SW480 (cell line): ENCODE measurements around the gene CTNNA2.
A peak's percentile ranks its signal among the peaks of the same experiment; 100 is the strongest.

ENCODE experiments used
- DNase-seq: peaks from one replicate; pipeline ENCODE4 v3.0.0-alpha.2; 2016; ENCODE audit warnings: low spot score

Gene CTNNA2

GRCh38 chr2:79612999-79613398, 100.1 kb downstream of the CTNNA2 start:
- peak; percentile 44 for DNase-seq

DNA sequence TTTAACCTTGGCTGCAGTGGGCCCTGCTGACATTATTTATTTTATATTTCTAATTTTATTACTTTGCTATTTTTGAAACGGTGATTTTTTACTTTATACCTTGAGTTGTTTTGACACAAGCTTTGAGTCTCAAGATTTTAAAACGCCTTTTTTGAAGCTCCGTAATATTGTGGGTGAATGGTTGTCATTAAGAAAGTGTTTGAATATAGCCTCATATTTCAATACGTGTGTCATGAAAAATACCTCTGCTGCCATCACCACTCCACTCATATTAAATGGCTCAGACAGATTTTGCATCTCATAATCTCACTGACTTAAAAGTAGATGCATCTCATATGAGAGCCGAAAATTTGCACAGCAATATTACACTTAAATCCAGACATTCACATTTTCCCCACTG, 106.6 kb downstream of the CTNNA2 start:
- DNase-seq, result no peak

DNA sequence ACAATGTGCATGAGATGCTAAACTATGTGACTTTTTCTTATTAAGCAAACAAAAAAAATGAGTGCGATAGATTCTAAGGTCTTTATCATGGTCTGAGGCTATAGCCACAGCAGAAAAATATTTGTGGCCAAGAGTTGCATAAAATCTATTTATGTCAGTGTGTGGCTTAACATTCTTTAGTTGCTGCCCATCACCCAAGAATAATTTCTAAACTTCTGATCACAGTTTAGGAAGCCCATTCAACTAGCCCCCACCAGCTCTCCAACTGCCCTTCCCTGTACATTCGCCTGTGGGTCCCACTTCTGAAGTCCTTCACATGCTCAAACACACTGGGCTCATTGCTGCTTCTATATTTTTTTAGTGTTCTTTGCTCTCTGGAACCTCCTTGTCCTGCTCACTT, 107.1 kb downstream of the CTNNA2 start:
- no peak for DNase-seq

DNA sequence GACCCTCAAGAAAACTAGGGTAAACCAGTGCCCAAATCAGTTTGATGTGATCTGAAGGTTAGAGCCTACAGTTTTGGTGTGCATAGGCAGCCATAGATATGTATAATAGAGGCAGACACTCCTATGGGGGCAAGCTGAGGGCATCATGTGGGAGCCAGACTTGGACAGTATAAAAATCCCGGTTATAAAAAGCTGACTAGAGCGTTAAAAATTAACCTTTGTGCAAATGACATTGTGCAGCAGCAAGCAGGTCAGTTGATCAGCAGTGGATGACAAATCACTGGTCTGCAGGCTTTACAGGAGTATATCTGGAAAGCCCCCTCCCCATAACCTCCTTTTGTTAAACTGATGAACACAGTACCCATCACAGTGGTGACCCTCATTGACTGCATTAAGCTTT, 107.8 kb downstream of the CTNNA2 start:
- DNase-seq, result no peak

DNA sequence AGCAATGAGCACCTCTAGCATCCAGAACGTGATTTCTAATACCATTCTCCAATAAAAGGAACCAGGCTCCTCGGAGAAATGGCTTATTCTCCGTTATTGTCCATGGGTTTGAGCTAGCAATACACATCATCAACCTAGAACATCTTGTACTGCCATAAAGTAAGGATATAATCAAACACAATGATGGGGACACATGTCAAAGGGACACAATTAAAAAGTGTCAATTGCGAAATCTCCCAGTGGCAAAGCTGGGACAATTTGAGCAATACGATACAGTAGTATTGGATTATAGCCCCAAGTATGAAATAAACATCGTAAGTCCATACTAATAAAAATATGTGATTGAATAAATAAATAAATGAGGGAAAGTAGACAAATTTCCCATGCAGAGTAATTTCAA, 108.4 kb downstream of the CTNNA2 start:
- DNase-seq, result no peak

DNA sequence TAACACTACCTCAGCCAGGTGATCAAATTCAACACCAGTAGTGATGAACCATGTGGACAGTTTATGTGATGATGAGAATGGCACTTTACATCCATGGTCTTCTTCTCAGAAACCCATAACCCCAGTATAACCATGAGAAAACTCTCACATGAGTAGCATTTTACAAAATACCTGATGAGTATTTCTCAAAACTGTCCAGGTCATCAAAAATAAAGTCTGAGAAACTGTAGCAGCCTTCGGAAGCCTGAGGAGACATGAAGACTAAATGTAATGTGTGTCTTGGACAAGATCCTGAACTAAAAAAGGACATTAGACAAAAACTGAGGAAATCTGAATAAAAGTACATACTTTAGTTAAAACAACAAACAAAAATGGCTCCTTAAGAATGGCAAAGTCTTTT, 108.9 kb downstream of the CTNNA2 start:
- no peak for DNase-seq

GRCh38 chr2:79622508-79622907, 109.7 kb downstream of the CTNNA2 start:
- DNase-seq, result no peak

- no peak for DNase-seq
Measured at GRCh38 chr2:79627237-79627636, 114.4 kb downstream of the CTNNA2 start.

DNA sequence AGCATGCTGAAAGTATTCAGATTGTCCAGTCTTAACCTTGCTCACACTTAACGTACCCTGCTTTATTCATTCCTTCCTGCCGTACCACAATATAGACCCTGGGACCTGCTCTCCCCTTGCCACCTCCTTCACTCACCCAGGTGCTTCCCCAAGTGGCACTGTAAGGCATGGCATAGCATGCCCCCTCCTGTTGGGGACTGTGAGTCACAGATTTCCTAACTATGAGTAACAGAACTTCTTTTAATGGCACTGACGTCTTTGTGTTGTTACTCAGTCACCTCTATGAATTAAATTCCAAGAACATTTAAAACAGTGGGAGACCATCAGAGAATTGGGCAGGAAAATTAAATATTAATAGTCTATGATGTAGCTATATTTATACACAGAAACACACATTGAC, 117.2 kb downstream of the CTNNA2 start:
- DNase-seq, result no peak

- DNase-seq, result no peak
Measured at GRCh38 chr2:79630972-79631557, 118.2 kb downstream of the CTNNA2 start.

GRCh38 chr2:79638410-79638809, 125.6 kb downstream of the CTNNA2 start:
- no peak for DNase-seq

GRCh38 chr2:79638954-79639353, 126.1 kb downstream of the CTNNA2 start:
- no peak for DNase-seq

- no peak for DNase-seq
Measured at GRCh38 chr2:79640001-79640400, 127.2 kb downstream of the CTNNA2 start.

DNA sequence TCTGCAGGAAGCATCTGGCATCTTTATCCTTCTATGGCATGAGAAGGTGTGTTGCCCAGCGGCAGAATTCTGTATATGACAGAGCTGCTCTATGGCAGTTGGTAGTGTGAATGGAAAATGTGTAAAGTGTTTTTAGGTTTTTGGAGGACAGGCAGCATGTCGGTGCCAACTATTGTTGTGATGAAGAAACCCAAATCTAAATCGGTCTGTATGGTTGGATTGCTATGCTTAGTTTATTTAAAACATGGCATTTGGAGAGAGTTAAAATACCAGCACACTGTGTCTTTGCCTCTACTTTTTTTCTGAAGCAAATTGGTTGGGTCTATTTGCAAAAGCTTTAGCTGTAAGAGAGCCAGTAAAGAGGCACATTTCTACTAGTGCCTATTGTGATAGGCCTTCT, 136.7 kb downstream of the CTNNA2 start:
- no peak for DNase-seq

DNA sequence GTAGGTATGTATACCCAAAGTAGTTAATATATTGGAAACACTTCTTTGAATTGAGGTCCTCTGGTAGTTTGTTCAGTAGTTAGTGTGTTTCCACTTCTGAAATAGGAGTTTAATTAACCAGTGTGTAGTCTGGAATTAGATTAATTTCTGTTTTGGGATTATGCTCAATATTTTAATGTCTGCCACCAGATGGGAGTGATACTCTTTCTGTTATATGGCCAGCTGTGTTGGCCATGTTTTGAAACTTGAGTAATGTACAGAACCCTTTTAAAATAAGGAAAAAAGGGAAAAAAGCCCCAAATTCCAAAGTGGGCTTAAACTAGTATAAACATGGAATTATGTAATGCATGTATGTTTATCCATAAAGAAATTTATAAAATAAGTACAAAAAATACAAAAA, 147.7 kb downstream of the CTNNA2 start:
- no peak for DNase-seq

GRCh38 chr2:79665091-79665490, 152.2 kb downstream of the CTNNA2 start:
- DNase-seq, result no peak

DNA sequence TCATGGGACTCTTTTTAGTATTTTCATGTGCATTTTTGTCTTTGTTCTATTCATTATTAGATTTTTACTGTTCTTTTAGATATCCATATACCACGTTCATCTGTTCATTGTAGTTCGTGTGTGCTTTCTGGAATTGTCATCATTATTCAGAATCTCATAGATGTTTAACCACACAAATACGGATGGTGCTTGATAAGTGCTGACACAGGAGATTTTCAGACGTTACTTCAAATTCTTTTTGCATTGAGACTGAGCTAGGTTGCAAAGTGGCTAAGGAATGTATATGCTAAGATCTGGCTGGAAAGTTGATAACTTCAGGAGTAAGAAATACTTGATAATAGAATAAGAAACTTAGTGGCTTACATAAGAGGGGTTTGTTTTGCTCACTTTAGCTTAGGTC, 153.6 kb downstream of the CTNNA2 start:
- DNase-seq, result no peak

GRCh38 chr2:79669714-79670113, 156.9 kb downstream of the CTNNA2 start:
- no peak for DNase-seq

- DNase-seq, result peak; percentile 14
Measured at GRCh38 chr2:79670198-79670597, 157.3 kb downstream of the CTNNA2 start.

DNA sequence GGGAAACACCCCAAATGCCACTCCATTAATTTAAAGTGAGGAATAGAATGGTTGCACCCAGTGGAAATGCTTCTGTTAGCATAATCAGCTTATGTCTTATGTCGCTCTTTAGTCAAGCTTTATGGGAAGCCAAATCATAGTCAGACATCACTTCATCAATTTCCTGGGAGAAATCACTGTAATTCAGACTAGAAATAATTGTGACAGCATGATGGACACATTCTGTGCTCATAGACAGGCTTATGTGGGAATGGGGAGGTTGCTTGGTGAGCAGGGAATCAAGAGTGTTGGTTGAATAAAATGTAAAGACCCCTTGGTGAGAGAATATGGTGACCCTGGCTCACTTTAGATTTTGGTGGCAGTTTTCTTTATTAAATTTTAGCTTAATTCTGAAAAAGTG, 174.0 kb downstream of the CTNNA2 start:
- DNase-seq, result no peak

GRCh38 chr2:79695248-79695647, 182.4 kb downstream of the CTNNA2 start:
- no peak for DNase-seq

- no peak for DNase-seq
Measured at GRCh38 chr2:79697200-79697599, 184.3 kb downstream of the CTNNA2 start.

GRCh38 chr2:79700651-79701050, 187.8 kb downstream of the CTNNA2 start:
- DNase-seq, result no peak

- no peak for DNase-seq
Measured at GRCh38 chr2:79702905-79703304, 190.1 kb downstream of the CTNNA2 start.

DNA sequence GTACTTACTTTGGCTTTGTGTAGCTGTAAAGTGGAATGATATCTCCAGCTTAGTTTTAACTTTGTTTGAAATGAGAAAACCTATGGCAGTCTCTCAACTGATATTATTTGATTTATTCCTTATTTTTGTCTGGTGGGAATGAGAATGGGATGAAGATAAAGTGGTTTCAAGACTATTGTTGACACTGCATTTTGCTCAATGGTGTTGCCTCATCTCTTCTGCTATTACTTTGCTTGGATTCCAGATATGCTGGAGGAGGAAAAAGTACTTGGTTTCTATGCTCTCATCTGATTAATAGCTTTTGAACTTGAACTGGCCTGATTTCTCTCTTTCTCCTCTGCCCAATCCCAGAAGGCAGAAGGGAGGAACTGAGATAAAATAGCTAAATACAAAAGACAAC, 198.2 kb downstream of the CTNNA2 start:
- DNase-seq, result no peak
